Left lung (tissue), 10 donors: ENCODE measurements around the gene IL21R. TPM values are rescaled to one million over a fixed set of nuclear protein-coding genes. Genes with fewer than 3 reads are reported as not detected.
"Not testable (repeated sequence)": the region's sequence is repeated elsewhere in the genome, so short reads cannot be mapped to it uniquely, and the experiment has no call there.

Experiments
- ATAC-seq: fragments of 200-7000 bp; cut with Tn5 transposase; one replicate; pipeline ENCODE4 v1.9.1; 2020; ENCODE audit warnings: moderate library complexity
- DNase-seq, 4 donors: peaks; one replicate each; pipeline ENCODE4 v3.0.0-alpha.2; 2013 to 2020
- H3K27ac ChIP-seq, 2 donors: fragments of 200-600 bp; sonication (generic) in 1 of 2; one replicate each; pipeline versions ENCODE4 v1.5.0 to v1.8.0; 2020 to 2021
- H3K27me3 ChIP-seq, 2 donors: fragments of 200-600 bp; sonication (generic) in 1 of 2; one replicate each; pipeline versions ENCODE4 v1.5.0 to v1.8.0; 2020 to 2021
- H3K36me3 ChIP-seq, 2 donors: fragments of 200-600 bp; sonication (generic) in 1 of 2; one replicate each; pipeline versions ENCODE4 v1.5.0 to v1.8.0; 2020 to 2021
- H3K4me1 ChIP-seq, 2 donors: fragments of 200-600 bp; one replicate each; pipeline ENCODE4 v1.8.0; 2021
- H3K4me3 ChIP-seq, 2 donors: fragments of 200-600 bp; sonication (generic) in 1 of 2; one replicate each; pipeline versions ENCODE4 v1.5.0 to v1.8.0; 2020 to 2021; ENCODE audit warnings: mild to moderate bottlenecking in 1 of 2
- H3K9me3 ChIP-seq, 2 donors: fragments of 200-600 bp; sonication (generic) in 1 of 2; one replicate each; pipeline versions ENCODE4 v1.5.0 to v1.8.0; 2020 to 2021
- CTCF ChIP-seq, 2 donors: fragments of 200-600 bp; sonication (generic) in 1 of 2; IDR thresholded peaks; one replicate each; pipeline versions ENCODE4 v1.5.0 to v1.8.0; 2021; ENCODE audit warnings: antibody characterized with exemption in 2 of 2
- intact Hi-C, 2 donors: fragments of 100-400 bp; cut with DNase I; formaldehyde crosslinking; loops; one replicate each; pipeline versions ENCODE4 v1.11.2 to v1.14.2; 2022
- polyA plus RNA-seq, 6 donors: library from polyadenylated mRNA; unstranded; fragments of 120-200 nt; gene quantifications; one replicate each; pipeline ENCODE4 v1.2.1, GENCODE V29; 2013; ENCODE audit not compliant: insufficient read length in 6 of 6
- total RNA-seq, 2 donors: library from RNA; stranded (reverse); fragmentation: NEBNext Ultra II Directional; extraction: Animal tissue kit (Norgen Biotek cat#: 25700); gene quantifications; one replicate each; pipeline ENCODE4 v1.2.1, GENCODE V29; 2021
- donor health status: DM: no; HTN: yes; CAD: no.
- donor health status: DM: no; HTN: no; CAD: no.

Gene IL21R
- total and polyA plus RNA-seq, 8 donors, result 1.2 to 4.3 (median 3.9) TPM

- TF ChIP-seq CTCF (IDR thresholded peaks at IDR 0.05), result no peak
- intact Hi-C loops, result no loop called here
- H3K4me3 ChIP-seq, result no peak overlapping the region
- H3K27me3 ChIP-seq, result peaks cover 0 to 20% of the 10 kb centered on the region in 2 donors
- no peak for ATAC-seq
- H3K36me3 ChIP-seq, result no peaks in the 10 kb centered on the region
- no peaks in the 10 kb centered on the region for H3K9me3 ChIP-seq
- peak overlapping the region in 1 of 2 donors; percentile 0 for H3K27ac ChIP-seq
- peak in 2 of 4 donors; percentile 27 to 39 for DNase-seq
- H3K4me1 ChIP-seq, result peaks cover 24 to 56% of the 10 kb centered on the region in 2 donors
Measured at GRCh38 chr16:27405546-27406451, 3.8 kb downstream of the IL21R start.

- no peaks in the 10 kb centered on the region for H3K36me3 ChIP-seq
- peaks cover 18 to 52% of the 10 kb centered on the region in 2 donors for H3K4me1 ChIP-seq
- no peak overlapping the region for H3K27ac ChIP-seq
- intact Hi-C loops, result no loop called here
- TF ChIP-seq CTCF (IDR thresholded peaks at IDR 0.05), result no peak
- H3K4me3 ChIP-seq, result no peak overlapping the region
- ATAC-seq (no peak), DNase-seq (no peak)
- no peaks in the 10 kb centered on the region for H3K9me3 ChIP-seq
- H3K27me3 ChIP-seq, result peaks cover 0 to 17% of the 10 kb centered on the region in 2 donors
Measured at GRCh38 chr16:27406511-27407128, 4.6 kb downstream of the IL21R start.

GRCh38 chr16:27407133-27407532, 5.2 kb downstream of the IL21R start:
- H3K4me1 ChIP-seq, result peaks cover 13 to 48% of the 10 kb centered on the region in 2 donors
- DNase-seq (no peak), ATAC-seq (no peak)
- no peak overlapping the region for H3K4me3 ChIP-seq
- no peaks in the 10 kb centered on the region for H3K9me3 ChIP-seq
- H3K27ac ChIP-seq, result peak overlapping the region in 1 of 2 donors; percentile 21
- intact Hi-C loops, result no loop called here
- no peak for TF ChIP-seq CTCF (IDR thresholded peaks at IDR 0.05)
- H3K36me3 ChIP-seq, result no peaks in the 10 kb centered on the region
- H3K27me3 ChIP-seq, result peaks cover 0 to 12% of the 10 kb centered on the region in 2 donors

- no peak overlapping the region for H3K4me3 ChIP-seq
- H3K9me3 ChIP-seq, result no peaks in the 10 kb centered on the region
- intact Hi-C loops, result no loop called here
- DNase-seq (no peak), ATAC-seq (peak; percentile 41)
- H3K4me1 ChIP-seq, result peaks cover 6 to 44% of the 10 kb centered on the region in 2 donors
- no peak for TF ChIP-seq CTCF (IDR thresholded peaks at IDR 0.05)
- H3K27me3 ChIP-seq, result peaks cover 0 to 5% of the 10 kb centered on the region in 2 donors
- H3K36me3 ChIP-seq, result no peaks in the 10 kb centered on the region
- H3K27ac ChIP-seq, result peak overlapping the region in 1 of 2 donors; percentile 21
Measured at GRCh38 chr16:27408012-27408601, 6.1 kb downstream of the IL21R start.

GRCh38 chr16:27408602-27409031, 6.6 kb downstream of the IL21R start:
- no peak for TF ChIP-seq CTCF (IDR thresholded peaks at IDR 0.05)
- Histone ChIP-seq H3K36me3 (no peaks in the 10 kb centered on the region), H3K27me3 (no peaks in the 10 kb centered on the region), H3K4me3 (no peak overlapping the region), H3K4me1 (peaks cover 6 to 41% of the 10 kb centered on the region in 2 donors), H3K27ac (peak overlapping the region in 1 of 2 donors; percentile 11), H3K9me3 (no peaks in the 10 kb centered on the region)
- intact Hi-C loops, result no loop called here
- DNase-seq (no peak), ATAC-seq (no peak)

- H3K27me3 ChIP-seq, H3K4me3 ChIP-seq, H3K36me3 ChIP-seq, DNase-seq, H3K27ac ChIP-seq, H3K9me3 ChIP-seq, intact Hi-C loops, ATAC-seq: not testable (repeated sequence)
- H3K4me1 ChIP-seq, result peaks cover 6 to 38% of the 10 kb centered on the region in 2 donors
Measured at GRCh38 chr16:27409958-27410357, 8.0 kb downstream of the IL21R start.
